ENCODE measurements around the gene KMO.

Gene KMO

GRCh38 chr1:241536969-241537368 lies 4.8 kb downstream of the KMO start:
- DNase-seq (ENCODE audit: low read depth, low spot score): no peak

DNA sequence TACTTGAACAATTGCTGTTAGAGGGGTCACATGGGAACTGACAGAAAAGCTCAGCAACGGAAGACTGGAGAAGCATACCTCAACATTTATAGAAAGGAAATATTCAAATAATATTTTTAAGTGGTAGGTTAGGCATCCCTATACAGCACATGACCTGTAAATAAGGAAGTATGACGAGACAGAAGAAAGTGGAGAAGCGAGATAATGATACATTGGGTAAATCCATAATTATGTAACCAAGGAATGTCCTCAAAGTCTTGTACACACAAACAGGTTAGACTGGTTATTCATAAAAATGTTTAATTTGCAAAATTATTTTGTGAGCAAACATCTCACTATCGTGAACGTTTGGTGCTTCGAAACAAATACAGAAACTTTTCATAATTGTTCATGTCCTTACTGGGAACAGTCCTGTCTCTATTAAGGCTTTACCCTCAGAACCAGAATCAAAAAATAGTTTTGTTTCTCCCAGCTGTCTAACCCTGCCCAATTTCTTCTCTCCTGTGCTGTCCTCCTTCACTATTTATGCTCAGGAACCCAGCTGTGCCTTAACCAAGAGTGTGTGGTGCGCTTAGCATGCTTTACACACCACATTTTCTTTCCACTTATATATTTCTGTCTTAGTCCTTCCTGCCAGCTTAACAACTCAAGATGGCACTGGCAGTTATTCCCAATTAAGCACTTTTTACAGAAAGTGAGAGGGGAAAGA lies 10.2 kb downstream of the KMO start:
- no peak for DNase-seq (ENCODE audit: low read depth, low spot score)

- no peak for DNase-seq (ENCODE audit: low read depth, low spot score)
Measured at GRCh38 chr1:241548008-241548407, 15.8 kb downstream of the KMO start.

DNA sequence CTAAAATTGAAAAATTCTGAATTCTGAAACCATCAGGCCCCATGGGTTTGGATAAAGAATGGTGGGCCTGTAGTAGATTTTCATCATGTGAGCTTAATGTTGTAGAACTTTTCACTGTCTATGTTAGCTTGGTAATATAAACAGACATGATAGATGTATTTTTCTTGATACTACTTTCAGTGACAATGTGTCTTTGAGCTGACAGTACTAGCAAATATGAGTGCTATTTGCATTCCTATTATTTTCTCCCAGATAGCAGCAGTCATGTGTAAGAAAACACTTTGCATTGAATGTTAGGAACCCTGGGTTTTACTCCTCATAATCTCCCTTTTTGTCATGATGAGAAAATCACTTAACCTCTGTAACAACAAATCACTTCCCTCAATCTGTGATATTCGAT lies 18.1 kb downstream of the KMO start:
- DNase-seq (ENCODE audit: low read depth, low spot score): no peak

DNA sequence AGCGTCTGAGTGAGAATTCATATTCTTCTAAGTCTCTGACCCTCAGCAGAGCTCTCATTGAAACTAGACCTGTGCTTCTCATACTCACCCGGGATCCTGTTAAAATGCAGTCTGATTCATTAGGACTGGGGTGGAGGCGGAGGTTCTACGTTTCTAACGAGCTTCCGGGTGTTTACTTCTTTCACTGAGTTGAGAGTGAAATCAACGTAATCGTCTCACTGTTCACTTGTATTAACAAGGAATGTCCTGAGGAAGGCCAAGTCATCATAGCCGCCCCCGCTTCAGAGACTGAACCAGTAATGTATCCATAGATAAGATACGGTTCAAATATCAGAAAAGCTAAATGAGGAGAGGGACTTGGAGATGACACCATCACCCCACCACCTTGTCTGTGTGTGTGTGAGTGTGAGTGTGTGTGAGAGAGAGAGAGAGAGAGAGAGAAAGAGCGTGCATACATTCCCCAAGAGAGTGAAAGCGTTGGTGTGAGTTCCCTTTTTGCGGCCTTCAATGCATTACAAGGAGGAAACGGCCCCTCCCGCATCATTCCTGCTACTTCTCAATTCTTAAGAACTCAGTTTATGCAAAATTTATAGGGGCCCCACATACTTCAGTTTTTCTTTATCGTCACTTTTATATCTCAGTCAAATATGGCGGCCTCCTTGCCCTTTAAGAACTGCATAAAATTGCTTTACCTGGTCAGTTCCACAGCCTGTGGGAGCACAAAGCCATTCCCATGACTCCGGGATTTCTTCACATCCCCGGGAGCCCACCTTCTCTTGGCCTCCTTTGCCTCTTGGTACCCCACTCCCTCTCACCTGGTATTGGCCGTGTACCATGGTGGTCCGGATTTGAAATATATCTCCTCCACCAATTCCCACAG lies 19.8 kb downstream of the KMO start:
- DNase-seq (ENCODE audit: low read depth, low spot score): no peak

- DNase-seq (ENCODE audit: low read depth, low spot score): no peak
Measured at GRCh38 chr1:241553886-241554592, 21.9 kb downstream of the KMO start.

- no peak for DNase-seq (ENCODE audit: low read depth, low spot score)
Measured at GRCh38 chr1:241555526-241555925, 23.3 kb downstream of the KMO start.

DNA sequence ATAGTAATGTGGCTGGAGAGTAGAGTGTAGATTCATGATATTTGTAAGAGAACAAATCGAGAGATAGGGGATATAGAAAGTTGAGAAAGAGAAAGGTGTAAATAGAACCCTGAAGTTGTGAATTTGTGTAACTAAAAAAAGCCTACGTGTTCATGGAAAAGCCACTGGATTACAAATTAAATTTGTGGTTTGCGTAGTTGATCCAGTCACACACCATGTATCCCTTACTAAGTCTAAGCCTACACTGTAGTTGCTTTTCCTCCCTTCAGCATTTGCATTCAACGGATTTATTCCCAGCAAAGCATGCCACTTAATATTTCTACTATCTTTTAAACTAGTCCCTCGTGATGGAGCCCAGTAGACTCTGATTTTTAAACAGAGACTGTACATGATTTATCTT lies 24.9 kb downstream of the KMO start:
- DNase-seq (ENCODE audit: low read depth, low spot score): no peak

DNA sequence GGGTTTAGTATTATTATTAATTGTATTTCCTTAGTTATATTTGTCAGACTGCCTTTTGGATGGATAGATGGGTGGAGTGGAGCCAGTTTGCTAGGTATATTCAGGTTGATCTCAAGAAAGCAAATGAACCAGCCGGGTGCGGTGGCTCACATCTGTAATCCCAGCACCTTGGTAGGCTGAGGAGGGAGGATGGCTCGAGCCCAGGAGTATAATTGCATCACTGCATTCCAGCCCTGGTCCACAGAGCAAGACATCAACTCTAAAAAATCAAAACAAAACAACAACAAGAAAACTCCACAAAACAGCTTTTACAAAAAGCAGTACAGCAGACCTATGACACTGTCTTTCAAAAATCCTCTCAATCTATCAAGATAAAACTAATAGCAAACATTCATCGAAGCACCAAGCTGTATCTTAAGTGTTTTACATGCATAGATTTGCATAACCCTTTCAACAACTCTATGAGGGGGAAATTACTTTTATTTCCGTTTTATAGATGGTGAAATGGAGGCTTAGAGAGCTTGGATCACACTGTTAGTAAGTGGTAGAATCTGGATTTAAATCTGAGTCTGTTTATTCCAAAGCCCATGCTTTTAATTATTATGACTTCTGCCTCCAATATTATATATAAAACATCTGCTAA lies 25.5 kb downstream of the KMO start:
- DNase-seq (ENCODE audit: low read depth, low spot score): no peak

DNA sequence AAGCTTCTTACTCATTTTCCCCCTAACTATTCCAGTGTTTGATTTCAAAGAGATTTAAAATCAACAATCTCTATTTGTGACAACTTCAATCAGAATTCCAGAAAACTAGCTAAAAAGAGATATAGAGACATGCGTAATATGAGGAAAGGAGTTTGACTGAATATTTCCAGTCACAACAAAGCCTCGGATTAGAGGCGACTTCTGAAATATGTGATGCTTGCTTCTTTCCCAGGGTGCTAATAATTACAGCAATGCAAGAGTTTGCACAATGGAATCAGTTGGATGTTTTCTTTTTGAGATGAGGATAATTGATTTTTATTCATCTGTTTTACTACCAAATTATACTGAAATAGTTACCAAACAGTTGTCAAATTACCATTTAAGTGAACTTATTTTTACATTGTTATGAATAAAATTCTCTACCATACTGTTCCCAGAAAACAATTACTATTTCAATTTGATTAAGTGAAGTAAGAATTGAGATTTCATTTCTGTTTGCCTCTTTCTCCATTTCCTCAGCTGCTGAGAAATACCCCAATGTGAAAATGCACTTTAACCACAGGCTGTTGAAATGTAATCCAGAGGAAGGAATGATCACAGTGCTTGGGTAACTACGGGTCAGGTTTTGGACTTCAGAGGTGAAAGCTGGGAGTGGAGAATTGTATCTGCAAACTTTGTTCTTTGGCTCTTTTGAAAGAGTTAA lies 28.1 kb downstream of the KMO start:
- DNase-seq (ENCODE audit: low read depth, low spot score): no peak

DNA sequence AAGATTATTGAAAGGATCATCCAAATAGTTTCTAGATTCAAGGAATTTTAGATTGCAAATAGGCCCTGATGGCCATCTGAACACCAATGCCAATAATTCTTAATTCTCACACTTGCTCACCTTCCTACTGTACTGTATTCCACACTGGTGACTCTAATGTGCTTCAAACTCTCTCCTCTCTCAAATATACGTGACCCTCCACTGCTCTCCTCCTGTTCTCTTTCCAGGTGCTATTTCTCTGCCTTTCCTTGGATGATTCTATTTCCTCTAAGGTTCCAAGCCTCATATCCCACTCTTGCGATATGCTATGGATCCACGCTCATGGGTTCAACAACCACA lies 28.6 kb downstream of the KMO start:
- no peak for DNase-seq (ENCODE audit: low read depth, low spot score)

- DNase-seq (ENCODE audit: low read depth, low spot score): no peak
Measured at GRCh38 chr1:241569848-241570247, 37.7 kb downstream of the KMO start.

DNA sequence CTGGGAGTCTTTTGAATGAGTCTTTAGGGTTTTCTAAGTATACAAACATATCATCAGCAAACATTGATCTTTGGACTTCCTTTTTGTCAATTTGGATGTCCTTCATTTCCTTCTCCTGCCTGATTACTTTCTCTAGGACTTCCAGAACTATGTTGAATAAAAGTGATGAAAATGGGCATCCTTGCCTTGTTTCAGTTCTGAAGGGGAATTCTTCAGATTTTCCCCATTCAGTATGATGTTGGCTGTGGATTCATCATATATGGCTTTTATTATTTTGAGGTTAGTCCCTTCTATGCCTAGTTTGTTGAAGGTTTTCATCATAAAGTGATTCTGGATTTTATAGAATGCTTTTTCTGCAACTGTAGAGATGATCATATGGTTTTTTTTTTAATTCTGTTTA lies 42.0 kb downstream of the KMO start:
- DNase-seq (ENCODE audit: low read depth, low spot score): no peak

DNA sequence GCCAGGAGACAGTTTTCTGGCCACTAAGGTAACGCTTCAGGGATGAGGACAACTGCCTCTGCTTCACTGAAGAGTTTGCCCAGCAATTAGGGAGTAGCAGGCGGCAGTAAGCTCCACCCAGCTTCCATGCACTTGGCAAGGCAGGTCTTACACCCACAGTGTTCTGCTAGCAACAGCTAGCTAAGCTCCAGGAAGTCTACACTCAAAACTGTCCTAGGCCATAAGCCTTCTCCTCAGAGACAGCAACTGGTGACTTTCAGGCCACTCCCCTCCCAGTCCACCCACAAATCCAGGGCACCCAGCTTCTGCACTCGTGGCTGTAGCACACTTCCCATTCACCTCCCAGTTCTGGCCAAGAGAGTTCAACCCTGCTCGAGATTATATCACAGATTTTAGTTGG lies 47.3 kb downstream of the KMO start:
- no peak for DNase-seq (ENCODE audit: low read depth, low spot score)

DNA sequence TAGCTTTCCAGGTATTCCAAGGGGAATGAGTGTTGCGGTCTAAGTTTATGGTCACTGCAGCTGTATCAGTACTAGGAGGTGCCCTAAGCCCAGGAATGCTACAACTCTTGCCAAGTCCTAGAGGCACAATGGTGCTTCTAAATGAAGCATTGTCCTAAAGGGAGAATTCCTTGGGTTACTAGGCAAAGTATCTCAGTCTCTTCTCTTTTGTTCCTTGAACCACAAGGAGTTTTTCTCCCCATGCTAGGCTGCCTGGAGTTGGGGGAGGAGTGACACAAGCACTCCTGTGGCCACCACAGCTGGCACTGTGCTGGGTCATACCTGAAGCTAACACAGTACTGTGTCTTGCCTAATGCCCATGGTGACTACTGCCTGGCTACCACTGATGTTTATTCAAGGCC lies 50.7 kb downstream of the KMO start:
- no peak for DNase-seq (ENCODE audit: low read depth, low spot score)

GRCh38 chr1:241586905-241587512 lies 54.8 kb downstream of the KMO start:
- no peak for DNase-seq (ENCODE audit: low read depth, low spot score)

- no peak for DNase-seq (ENCODE audit: low read depth, low spot score)
Measured at GRCh38 chr1:241589521-241589920, 57.3 kb downstream of the KMO start.

- DNase-seq (ENCODE audit: low read depth, low spot score): no peak
Measured at GRCh38 chr1:241590719-241591118, 58.5 kb downstream of the KMO start.

GRCh38 chr1:241591317-241591716 lies 59.1 kb downstream of the KMO start:
- no peak for DNase-seq (ENCODE audit: low read depth, low spot score)

DNA sequence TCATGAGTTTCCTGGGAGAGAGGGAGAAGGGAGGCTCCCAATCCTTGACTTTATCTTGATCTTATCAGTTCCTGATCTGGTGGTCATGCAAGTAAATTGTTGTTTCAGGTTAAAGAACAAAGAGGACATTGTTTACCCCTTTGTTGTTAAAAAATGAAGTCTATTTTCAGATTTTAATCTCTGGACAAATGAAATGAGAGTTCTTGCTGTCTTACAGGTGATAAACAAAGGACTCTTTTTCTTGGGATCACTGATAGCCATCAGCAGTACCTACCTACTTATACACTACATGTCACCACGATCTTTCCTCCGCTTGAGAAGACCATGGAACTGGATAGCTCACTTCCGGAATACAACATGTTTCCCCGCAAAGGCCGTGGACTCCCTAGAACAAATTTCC lies 59.6 kb downstream of the KMO start:
- DNase-seq (ENCODE audit: low read depth, low spot score): no peak

Measured in iPS DF 19.7 (cell line).